HG03565 (cell line): ENCODE measurements around the gene MACROD2.

Source experiments
- ATAC-seq: cut with Tn5 transposase; IDR thresholded peaks from one replicate; pipeline ENCODE4 v1.9.1; 2021; ENCODE audit warnings: mild to moderate bottlenecking, moderate library complexity; ENCODE audit not compliant: unreplicated experiment

MACROD2 gene

DNA sequence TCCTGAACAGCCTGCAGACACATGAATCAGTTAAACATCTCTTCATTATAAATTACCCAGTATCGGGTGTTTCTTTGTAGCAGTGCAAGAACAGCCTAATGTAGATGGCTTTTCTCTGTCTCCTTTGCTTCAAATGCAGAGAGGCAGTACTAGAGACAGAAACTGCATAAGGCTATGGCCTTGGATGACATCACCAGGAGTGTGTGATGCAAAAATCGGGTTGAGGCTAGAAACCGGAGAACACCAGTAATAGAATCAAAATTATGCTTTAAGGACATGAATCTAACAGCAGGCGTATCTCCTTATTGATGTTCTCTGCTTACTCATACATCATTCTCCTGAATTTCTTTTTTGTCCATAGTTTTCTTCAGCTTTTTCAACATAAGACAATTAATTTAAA lies 391.4 kb downstream of the MACROD2 start:
- no peak for ATAC-seq

DNA sequence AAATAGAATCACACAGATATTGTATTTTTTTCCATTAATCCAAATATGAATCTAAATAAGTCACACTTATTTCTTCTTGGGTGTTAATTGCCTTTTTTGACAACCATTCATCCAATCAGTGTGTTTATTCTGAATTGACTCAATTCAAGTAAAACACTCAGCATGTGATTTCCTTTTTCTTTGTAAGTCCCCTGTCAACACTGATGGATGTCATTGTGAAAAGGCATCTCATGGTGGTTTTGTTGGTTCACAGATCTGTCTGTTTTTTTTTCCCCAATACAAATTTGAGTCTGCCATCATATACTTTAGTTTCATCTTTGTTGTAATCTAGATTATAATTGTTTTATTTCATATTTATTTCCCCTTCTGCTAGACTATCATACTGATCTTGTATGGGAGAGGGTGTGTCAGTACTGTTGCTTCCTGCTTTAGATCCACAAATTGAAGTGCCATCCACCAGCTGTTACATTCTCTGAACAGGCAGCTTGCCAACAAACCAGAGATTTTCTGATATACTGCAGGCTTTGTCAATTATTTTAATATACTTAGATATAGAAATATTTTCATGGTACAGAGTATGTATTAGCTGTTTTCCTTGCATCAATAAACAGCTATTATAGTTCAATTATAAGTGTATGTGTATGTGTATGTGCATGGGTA lies 406.3 kb downstream of the MACROD2 start:
- no peak for ATAC-seq

- no peak for ATAC-seq
Measured at GRCh38 chr20:14404515-14404914, 409.2 kb downstream of the MACROD2 start.

DNA sequence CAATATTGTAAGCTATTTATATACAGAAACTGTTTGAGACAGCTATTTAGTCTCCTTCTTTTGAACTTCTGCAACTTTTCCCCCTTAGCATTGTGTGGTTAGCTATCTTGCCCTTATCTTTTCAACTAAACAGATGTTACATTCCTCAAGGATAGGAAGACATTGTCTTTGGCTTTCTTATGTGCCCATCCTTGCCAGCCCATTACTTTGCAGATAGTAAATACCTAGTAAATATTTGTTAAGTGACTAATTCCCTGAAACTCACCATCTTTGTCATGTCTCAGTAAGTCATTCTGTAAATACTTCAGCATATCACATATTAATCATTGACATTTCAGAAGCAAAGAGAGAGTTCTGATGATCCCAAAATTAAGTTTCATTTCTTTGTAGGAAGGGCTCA lies 411.2 kb downstream of the MACROD2 start:
- no peak for ATAC-seq

- ATAC-seq = no peak
Measured at GRCh38 chr20:14407336-14407735, 412.0 kb downstream of the MACROD2 start.

- no peak for ATAC-seq
Measured at GRCh38 chr20:14410869-14411555, 415.7 kb downstream of the MACROD2 start.

GRCh38 chr20:14412065-14412681 lies 416.9 kb downstream of the MACROD2 start:
- ATAC-seq = no peak

- no peak for ATAC-seq
Measured at GRCh38 chr20:14413835-14414234, 418.5 kb downstream of the MACROD2 start.

DNA sequence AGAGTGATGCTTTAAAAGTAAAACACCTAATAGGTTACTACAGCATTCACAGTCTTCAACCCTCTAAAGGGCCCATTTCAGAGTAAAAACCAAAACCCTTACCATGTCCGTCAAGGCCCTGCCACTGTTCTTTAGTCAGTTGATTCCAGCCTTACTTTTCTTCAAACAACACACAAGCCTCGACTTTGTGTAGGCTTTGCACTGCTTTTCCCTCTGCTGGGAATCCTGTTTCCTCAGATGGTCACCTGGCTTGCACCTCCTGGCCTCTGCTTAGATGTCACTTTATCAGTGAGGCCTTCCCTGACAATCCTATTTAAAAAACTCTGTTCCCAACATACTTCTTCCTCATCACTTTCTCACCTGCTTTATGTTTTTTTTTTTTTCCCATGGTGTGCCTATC lies 419.2 kb downstream of the MACROD2 start:
- ATAC-seq = no peak

- no peak for ATAC-seq
Measured at GRCh38 chr20:14415467-14415866, 420.2 kb downstream of the MACROD2 start.

DNA sequence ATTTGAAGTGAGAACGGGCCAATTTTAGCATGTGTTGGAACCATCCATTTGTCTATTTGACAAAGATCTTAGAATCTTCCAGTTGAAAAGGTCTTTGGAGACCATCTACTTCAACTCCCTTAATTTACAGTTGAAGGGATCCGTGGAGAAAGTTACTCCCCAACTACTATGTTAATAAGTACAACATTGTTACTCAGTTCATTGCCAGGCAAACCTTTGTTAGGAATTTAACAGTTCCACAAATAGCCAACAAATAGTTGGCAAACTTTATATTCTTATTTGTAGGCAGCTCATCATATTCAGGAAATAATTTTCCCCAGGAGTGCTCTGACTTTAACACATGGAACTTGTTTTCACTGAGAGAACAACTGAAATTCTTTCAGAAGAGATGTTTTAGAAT lies 423.1 kb downstream of the MACROD2 start:
- no peak for ATAC-seq

GRCh38 chr20:14422892-14423291 lies 427.6 kb downstream of the MACROD2 start:
- no peak for ATAC-seq

DNA sequence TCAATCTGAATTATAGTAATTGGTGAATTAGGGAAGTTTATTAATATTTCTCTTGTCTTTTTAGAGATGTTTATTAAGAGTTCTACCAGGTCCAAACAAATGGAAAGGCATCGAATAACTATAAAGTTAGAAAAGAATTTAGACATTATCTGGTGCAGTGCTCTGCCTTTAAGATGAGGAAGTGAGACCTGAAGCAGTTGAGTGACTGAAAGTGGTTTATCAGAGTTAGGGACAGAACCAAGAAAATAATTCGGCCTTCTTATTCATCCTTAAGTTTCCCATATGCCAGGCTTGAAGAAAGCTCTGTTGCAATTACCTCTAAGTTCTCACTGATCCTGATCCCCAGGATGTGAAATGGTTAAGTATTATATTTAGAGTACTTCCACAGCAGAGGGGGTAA lies 436.3 kb downstream of the MACROD2 start:
- no peak for ATAC-seq

GRCh38 chr20:14432085-14432484 lies 436.8 kb downstream of the MACROD2 start:
- ATAC-seq = no peak

DNA sequence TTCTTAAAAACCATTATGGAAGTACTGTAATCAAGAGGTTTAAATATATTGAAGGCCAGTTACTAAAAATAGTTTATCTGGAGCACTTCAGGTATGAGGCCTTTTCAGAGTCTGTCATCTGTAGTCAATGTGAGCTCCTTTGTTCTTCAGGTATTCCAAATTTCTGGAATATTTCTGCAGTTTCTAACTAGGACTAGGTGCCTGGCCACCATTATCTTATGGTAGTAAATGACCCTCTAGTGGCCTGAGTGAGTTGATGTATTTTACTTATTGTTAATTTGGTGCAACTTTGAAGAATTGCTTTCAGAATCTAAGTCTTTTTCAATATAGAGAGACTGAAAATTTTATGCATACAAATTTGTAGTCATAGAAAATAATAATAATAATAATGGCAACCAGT lies 437.3 kb downstream of the MACROD2 start:
- ATAC-seq = no peak

DNA sequence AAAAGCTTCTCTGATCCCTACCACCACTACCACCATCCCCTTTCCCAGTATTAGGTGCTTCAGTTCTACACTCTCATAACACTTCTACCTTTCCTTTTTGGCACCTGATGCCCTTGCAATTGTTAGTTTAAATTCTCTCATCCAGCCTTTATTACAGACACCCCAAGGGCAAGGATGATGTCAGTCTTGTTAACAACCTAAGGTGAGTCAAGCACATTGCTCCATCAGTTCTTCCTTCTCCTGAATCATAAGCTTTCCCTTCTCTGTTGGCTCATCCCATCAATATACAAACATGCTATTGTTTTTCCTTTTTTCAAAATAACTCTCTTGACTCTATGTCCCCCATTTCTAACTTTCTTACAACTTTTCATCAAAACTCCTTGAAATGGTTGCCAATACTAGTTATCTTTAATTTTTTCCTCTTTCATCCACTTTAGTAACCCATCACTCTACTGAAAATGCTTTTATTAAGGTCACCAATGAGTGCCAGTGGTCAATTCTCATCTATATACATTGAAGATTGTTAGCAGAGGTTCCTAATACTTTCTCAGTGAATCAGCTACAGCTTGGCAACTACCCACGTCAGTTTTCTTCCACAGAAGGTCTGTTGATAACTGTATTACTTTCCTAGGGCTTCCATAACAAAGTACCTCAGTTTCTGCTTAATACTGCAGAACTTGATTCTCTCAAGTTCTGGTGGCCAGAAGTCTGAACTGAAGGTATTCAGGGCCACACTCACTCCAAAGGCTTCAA lies 439.2 kb downstream of the MACROD2 start:
- ATAC-seq = no peak

DNA sequence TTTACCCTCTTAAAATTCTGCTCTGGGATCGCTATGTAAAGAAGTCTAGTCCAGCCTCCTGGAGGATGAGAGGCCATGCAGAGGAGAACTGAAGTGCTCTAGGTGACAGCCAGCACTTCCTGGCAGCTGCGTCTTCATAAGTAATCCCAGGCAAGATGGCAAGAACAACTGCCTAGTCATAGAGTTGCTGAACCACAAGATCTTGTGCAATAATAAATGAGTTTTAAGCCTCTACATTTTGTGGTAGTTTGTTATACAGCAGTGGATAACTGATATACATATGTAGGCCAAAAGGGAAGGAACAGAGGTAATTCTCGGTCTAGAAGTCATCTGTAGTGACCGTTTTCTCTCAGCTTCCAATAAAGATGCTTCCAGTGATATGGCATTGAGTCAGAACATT lies 445.9 kb downstream of the MACROD2 start:
- ATAC-seq = no peak

DNA sequence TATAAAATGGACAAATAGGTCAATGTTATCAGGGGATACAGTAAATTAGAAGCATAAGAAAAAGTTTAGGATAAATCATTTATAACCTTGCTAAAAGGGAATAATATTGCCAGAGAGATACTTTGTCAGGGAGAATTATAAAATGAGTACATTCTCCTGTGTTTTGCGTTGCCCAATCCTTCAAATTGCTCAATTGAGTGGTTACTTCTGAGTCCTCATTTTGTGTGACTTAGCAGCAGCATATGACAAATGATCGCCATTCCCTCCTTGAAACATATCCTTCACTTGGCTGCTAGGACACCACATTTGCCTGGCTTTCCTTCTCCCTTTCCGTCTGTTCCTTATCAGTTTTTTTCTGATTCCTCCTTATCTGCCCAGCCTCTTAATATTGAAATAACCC lies 448.8 kb downstream of the MACROD2 start:
- ATAC-seq = no peak

- no peak for ATAC-seq
Measured at GRCh38 chr20:14445310-14445709, 450.0 kb downstream of the MACROD2 start.

- no peak for ATAC-seq
Measured at GRCh38 chr20:14445902-14446301, 450.6 kb downstream of the MACROD2 start.

DNA sequence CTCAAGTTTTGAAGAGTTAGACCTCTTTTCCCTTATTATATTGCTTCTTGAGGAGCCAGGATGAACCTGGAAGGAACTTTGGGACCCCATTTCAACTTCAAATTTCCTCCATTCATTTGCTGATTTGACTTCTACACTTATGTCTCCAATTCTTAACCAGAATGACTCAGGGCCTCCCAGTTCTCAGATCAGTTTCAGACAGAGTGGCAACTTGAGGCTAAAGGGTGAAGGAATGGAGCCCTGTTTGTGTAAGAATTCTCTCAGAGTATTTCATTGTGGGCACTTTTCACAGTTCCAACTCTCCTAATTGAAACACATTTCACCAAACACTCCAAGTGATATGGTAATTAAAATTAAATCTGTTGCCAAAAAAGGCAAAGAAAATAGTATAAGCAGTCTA lies 451.1 kb downstream of the MACROD2 start:
- no peak for ATAC-seq

- ATAC-seq = no peak
Measured at GRCh38 chr20:14449323-14449722, 454.0 kb downstream of the MACROD2 start.
